BJ (cell line): ENCODE data around the gene CHN2. TPM values are rescaled to one million over a fixed set of nuclear protein-coding genes. Genes with fewer than 3 reads are reported as not detected.

Source experiments
- CTCF ChIA-PET: fragments of 350-600 bp; formaldehyde crosslinking; extraction: SDS; loops from one replicate; lab custom pipeline; 2021; ENCODE audit warnings: antibody characterized with exemption, inconsistent platforms; lab: Yijun Ruan, JAX
- POLR2A ChIA-PET: fragments of 300-600 bp; sonication (Branson Sonifier 250); formaldehyde crosslinking; extraction: SDS; loops from one replicate; lab custom pipeline; 2021; ENCODE audit warnings: antibody characterized with exemption; lab: Charles Lee
- DNase-seq: peaks from one replicate; pipeline ENCODE4 v3.0.0-alpha.2; 2011; ENCODE audit warnings: low read depth
- H3K27me3 ChIP-seq: 2 replicates; pipeline ENCODE4 v1.6.0; 2011; ENCODE audit warnings: low read length; ENCODE audit not compliant: control insufficient read depth, insufficient read depth
- H3K36me3 ChIP-seq: 2 replicates; pipeline ENCODE4 v1.5.1; 2011; ENCODE audit warnings: low read length; ENCODE audit not compliant: control insufficient read depth, insufficient read depth
- H3K4me3 ChIP-seq: 2 replicates; pipeline ENCODE4 v1.5.1; 2011; ENCODE audit warnings: low read depth, mild to moderate bottlenecking, control low read depth, low read length
- polyA plus RNA-seq: library from polyadenylated mRNA; depleted of rRNA; stranded (reverse); fragments of >200 nt; gene quantifications from 2 replicates; pipeline ENCODE4 v1.2.3, GENCODE V29; 2011
- TF ChIP-seq, protein P1 (sequence below): IDR thresholded peaks from 2 replicates; pipeline ENCODE4 v1.5.1; 2011; ENCODE audit warnings: low read depth, mild to moderate bottlenecking, control low read depth, inconsistent platforms, low read length, moderate library complexity; ENCODE audit not compliant: insufficient read depth

CHN2 gene
- polyA plus RNA-seq, 1 experiment: not detected

DNA sequence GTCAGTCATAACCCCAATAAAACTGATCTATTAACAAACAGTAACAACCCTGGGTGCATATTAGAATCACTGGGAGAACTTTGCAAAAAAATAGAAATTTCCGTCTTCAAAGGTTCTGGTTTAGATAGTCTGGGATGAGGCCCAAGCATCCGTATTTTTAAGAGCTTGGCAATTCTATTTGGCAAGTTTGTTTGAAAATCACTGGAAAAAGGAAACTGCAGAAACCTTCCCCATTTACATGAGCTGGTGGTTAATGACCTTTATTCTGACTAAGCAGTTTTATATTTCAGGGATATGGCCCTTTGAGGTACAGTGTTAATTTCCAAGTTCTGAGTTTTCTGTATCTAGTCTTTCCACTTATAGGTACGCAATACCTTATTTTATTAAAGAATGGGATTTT, 253.3 kb downstream of the CHN2 start:
- no peak for DNase-seq

DNA sequence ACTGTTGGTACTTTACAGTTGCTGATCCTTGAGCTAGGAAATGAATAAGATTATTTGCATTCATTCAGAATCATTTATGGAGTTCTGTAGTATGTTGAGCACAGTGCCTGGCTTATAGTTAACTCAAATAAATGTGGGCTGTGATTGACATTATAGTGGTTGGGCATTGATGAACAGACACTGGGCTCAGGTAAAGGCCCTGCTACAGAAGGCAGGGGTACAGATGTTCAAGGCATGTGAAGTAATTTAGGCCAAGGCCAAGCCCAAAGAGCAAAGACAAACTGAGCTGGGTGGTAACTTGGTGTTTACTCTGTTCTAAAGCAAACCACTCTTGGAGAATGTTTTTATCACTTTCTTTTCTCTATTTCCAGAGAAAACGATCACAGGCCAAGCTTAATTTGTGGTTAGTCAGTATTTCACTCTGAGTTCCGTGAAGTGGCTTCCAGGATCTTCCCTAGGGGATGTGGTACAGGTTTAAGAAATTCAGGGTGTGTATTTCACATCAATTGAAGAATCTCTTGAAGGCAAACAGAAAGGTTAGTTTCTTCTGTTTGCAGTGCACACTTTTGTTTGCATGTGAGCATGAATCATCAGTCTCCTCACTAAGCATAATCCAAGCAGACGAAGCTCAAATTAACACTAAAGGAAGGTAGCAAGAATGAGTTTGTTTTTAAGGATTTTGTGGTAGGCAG, 255.1 kb downstream of the CHN2 start:
- POLR2A ChIA-PET: no interaction called here
- TF ChIP-seq, protein P1, sequence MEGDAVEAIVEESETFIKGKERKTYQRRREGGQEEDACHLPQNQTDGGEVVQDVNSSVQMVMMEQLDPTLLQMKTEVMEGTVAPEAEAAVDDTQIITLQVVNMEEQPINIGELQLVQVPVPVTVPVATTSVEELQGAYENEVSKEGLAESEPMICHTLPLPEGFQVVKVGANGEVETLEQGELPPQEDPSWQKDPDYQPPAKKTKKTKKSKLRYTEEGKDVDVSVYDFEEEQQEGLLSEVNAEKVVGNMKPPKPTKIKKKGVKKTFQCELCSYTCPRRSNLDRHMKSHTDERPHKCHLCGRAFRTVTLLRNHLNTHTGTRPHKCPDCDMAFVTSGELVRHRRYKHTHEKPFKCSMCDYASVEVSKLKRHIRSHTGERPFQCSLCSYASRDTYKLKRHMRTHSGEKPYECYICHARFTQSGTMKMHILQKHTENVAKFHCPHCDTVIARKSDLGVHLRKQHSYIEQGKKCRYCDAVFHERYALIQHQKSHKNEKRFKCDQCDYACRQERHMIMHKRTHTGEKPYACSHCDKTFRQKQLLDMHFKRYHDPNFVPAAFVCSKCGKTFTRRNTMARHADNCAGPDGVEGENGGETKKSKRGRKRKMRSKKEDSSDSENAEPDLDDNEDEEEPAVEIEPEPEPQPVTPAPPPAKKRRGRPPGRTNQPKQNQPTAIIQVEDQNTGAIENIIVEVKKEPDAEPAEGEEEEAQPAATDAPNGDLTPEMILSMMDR: no peak
- no peak for DNase-seq

More for the DNA sequence above, 253.3 kb downstream of the CHN2 start:
- ChIA-PET CTCF (interaction anchor here (0.6 to 1.6 kb wide), 3 partner anchors 9 to 296 kb away, joined by 3 to 5 read pairs (median 3); no protein-coding TSS in a partner anchor), POLR2A (no interaction called here)
- Histone ChIP-seq H3K4me3 (no peak overlapping the region), H3K36me3 (no peaks in the 10 kb centered on the region), H3K27me3 (no peaks in the 10 kb centered on the region)
- TF ChIP-seq, protein P1: no peak

DNA sequence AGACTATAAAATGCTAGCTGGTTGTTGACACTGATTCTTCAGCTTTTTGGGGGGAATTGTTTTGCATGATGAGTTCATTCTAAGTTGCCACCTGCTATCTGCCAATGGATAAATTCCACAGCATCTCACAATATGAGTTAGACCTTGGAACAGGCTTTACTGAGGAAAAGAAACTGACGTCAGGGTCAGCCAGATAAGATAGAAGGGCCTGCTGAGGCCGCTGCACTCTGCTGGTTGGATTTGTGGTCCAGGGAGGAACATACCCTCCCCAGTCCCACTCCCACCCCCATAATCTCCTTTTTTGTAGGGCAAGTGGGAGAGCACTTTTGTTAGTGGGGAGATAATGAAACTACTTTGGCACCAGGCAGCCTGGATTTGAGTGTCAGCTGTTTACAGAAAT, 258.4 kb downstream of the CHN2 start:
- TF ChIP-seq, protein P1: no peak
- POLR2A ChIA-PET: no interaction called here
- DNase-seq: no peak
- no peak overlapping the region for H3K4me3 ChIP-seq
- H3K36me3 ChIP-seq: no peaks in the 10 kb centered on the region
- CTCF ChIA-PET: interaction anchor here (1.3 kb wide), 1 partner anchor 39 kb away, joined by 3 read pairs; no protein-coding TSS in a partner anchor
- no peaks in the 10 kb centered on the region for H3K27me3 ChIP-seq

More for the DNA sequence above, 255.1 kb downstream of the CHN2 start:
- H3K27me3 ChIP-seq: no peaks in the 10 kb centered on the region
- no peaks in the 10 kb centered on the region for H3K36me3 ChIP-seq
- H3K4me3 ChIP-seq: no peak overlapping the region
- CTCF ChIA-PET: interaction anchor here (0.6 kb wide), 1 partner anchor 526 kb away, joined by 3 read pairs; no protein-coding TSS in a partner anchor

DNA sequence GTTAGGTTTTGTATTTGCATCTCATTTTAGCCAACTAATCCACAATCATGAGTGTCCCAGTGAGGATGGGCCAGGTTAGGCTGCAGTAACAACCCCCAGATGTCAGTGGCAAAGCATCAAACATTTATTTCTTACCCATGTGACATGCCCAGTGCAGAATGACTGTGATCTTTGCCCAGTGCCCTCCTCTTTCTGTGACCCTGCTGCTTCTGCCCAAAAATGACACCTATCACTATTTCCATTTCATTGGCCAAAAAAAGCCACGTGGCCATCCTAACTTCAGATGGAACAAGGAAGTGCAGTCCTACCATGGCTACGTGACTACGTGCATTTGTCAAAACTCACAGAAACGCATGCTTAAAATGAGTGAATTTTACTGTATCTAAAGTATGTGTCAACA, 259.9 kb downstream of the CHN2 start:
- TF ChIP-seq, protein P1: no peak
- no peak for DNase-seq
- ChIA-PET POLR2A (no interaction called here), CTCF (interaction anchor here (0.6 kb wide), 1 partner anchor 264 kb away, joined by 3 read pairs; no protein-coding TSS in a partner anchor)
- H3K4me3 ChIP-seq: no peak overlapping the region
- no peaks in the 10 kb centered on the region for H3K27me3 ChIP-seq
- H3K36me3 ChIP-seq: no peaks in the 10 kb centered on the region

DNA sequence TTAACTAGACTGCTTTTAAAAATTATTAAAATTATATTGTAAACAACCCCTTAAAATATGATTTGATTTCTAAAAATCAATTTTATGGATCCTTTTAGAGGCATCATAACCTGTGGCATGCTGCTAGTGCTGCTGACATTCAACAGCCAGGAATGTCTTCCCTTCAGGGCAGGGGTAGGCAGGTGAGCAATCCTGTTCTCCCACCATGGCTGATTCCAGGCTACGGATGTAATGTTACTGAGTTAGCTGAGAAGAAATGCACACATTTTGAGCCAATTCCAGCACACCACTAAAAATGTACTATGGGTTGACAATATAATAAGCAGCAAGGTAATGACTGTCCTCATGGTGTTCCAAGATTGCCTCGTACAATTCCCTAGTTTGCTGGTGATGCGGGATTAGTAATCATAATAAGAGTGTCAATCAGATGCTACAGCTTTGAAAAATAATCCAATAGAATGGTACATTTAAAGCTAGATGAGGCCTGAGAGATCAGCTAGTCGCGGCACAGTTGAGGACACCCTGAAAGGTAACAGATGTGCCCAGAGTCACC, 260.4 kb downstream of the CHN2 start:
- H3K27me3 ChIP-seq: no peaks in the 10 kb centered on the region
- no peaks in the 10 kb centered on the region for H3K36me3 ChIP-seq
- CTCF ChIA-PET: interaction anchor here (0.6 kb wide), 1 partner anchor 264 kb away, joined by 3 read pairs; no protein-coding TSS in a partner anchor
- H3K4me3 ChIP-seq: no peak overlapping the region
- TF ChIP-seq, protein P1: no peak
- POLR2A ChIA-PET: no interaction called here
- no peak for DNase-seq
